AG08396 (cell line): ENCODE measurements around the gene IGFL4.

Experiments
- DNase-seq: peaks from one replicate; pipeline ENCODE4 v3.0.0; 2012; ENCODE audit warnings: low spot score, mixed read lengths

Gene IGFL4

GRCh38 chr19:46020819-46021125, 20.0 kb downstream of the IGFL4 start:
- DNase-seq = no peak

DNA sequence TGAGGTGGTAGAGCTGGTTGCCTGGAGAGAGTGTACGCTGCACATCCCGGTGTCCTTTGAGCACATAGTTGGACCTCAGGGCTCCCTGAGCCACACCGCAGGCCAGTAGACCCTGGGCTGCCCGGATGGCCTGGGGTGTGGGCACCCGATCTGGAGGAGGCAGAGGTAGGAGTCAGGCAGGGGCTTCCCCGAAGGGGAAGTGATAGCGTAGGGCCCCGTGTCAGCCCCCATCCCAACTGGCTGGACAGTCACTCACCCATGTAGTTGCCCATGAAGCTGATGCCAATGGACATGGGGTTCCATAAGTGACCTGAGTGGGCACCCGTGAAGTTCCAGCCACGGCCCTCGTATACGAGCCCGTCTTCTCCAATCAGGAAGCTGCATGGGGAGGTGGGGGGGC, 21.5 kb downstream of the IGFL4 start:
- DNase-seq = no peak

- DNase-seq = no peak
These were observed 22.0 kb downstream of the IGFL4 start for GRCh38 chr19:46018729-46019251.

DNA sequence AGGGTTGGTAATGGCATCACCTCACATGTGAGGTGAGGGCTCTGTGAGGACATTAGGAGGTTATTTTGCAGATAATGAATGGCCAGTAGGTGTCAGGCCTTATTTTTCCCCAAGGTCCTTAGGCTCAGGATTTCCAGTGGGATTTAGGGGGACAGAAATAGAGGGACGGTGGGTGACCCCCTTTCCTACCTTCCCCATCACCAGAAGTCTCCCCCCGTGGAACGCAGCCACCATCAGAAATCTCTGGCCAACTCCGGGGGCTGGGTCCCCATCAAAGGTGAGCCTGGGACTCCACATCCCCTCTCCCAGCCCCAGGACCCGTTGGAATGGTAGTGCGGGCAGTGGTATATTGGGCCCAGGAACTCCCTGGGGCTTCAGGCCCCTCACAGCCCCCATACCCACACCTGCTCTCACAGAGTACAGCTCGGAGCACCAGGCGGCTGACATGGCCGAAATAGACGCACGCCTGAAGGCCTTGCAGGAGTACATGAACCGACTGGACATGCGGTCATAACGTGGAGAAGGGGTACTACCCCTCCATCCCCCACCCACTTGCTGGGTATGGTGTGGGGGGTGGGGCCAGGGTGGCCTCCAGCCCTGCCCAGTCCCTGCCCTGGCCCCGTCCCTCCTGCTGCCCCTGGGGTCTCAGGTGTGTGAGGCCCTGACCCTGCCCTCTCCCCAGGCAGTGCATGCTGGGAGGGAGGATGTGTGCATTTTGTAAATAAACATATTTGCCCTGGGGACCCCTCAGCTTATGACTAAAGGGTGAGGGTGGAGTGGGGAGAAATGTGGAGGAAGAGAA, 22.7 kb downstream of the IGFL4 start:
- no peak for DNase-seq

GRCh38 chr19:46017095-46017429, 23.7 kb downstream of the IGFL4 start:
- no peak for DNase-seq

- DNase-seq = peak; percentile 95
These were observed 24.2 kb downstream of the IGFL4 start for GRCh38 chr19:46016426-46017094.

DNA sequence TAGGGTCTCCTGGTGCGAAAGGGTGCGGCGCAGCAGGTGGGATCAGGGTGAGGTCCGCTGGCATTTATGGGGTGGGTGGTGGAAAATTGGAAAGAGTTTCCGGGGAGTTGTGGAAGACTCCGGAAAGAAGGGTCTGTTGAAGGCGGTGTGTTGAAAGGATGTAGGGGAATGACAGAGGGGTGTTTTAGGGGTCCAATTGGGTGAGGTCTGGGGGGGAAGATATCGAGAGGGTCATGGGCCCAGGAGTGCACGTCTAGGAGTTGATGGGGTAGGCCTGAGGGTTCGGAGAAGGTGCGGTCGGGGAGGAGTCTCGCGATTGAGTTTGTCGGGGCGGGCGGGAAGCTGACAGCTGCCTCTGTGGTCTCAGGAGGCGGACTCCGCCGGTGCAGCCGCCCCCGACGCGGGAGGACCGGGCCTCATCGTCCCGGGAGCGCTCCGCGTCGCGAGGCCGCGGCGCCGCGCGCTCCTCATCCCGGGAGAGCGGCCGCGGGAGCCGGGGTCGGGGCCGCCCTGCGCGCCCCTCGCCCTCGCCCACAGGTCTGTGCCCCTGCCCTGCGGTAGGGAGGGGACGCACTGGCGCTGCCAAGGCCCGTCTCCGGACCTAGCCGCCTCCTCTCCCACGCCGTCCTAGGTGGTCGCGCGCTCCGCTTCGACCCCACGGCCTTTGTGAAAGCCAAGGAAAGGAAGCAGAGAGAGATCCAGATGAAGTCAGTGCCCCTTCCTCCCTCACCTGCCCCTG, 24.9 kb downstream of the IGFL4 start:
- DNase-seq = no peak

- peak; percentile 48 for DNase-seq
These were observed 25.7 kb downstream of the IGFL4 start for GRCh38 chr19:46014941-46015686.

DNA sequence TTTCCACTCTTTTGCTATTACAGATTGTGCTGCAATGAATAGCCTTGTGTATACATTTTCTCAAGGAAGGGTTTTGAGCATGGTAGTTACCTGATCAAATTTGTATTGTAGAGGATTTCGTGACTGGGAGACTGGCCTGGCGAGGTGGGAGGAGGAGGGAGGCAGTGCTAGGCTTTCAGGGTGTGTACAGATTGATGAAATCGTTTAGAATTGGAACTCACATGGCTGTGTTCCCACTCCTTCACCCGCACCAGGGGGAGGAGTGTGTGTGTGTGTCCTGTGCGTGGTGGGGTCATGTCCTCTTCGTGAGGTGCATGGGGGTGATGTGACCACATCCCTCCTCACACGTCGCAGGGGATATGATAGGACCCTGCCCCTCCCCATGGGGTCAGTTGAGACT, 26.3 kb downstream of the IGFL4 start:
- no peak for DNase-seq

DNA sequence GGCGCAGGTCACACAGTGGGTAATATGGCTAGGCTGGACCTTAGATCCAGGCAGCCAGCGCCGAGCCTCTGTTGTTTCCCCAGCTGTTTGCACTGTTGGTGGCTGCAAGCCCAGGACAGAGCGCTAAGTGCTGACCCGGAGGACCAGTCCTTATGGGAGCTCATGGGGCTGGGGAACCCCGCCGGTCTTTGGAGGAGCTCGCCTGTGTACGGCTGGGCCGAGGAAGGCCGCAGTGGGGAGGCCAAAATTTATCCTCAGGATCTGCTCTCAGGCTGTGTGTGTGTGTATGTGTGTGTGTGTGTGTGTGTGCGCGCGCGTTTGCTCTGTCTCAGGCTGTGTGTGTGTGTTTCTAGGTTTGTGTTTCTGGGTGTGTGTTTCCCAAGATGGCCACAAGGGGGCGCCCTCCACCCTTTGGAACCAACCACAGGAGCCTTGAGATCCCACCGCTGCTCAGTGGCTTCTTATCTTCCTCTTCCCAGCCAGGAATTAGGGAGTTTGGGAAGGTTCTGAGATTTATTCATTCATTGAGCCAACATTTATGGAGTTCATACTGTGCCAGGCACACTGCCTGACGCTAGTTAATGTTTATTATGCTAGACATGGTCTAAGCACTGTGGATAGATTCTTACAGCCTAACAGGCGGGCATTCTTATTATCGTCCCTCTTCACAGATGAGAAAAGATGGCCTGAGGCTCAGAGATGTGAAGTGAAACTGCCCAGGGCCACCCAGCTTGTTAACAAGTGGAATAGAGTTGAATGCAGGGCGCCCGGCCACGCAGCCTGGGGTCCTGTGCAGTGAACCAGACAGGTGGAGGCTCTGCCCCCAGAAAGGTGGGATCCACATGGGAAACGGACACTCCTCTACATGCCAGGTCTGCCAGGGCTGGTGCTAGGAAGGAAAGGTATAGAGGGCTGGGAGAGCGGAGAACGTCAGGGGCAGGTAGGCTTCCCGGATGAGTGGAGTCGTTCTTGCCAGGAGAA, 31.0 kb downstream of the IGFL4 start:
- DNase-seq = peak; percentile 81

- no peak for DNase-seq
These were observed 34.4 kb downstream of the IGFL4 start for GRCh38 chr19:46006411-46006810.

DNA sequence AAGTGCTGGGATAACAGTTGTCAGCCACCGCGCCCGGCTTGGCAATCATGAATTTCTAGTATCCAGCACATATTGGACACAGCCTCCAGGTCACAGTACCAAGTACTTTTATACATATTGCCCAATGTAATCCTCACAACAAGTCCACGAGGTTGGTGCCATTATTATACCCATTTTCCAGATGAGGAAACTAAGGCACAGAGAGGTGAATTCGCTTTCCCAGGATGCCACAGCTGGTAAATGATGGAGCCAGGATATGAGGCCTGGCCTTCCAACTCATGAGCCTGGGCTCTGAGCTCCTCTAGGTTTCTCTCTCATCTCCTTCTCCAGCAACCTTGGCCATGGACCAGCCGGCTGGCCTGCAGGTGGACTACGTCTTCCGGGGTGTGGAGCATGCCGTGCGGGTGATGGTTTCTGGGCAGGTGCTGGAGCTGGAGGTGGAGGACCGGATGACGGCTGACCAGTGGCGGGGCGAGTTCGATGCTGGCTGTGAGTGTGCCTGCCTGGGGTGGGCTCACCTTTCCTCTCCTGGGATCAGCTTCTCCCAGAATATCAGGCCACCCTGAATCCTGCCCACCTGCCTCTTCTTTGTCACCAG, 38.0 kb downstream of the IGFL4 start:
- no peak for DNase-seq

GRCh38 chr19:46000491-46001246, 40.1 kb downstream of the IGFL4 start:
- no peak for DNase-seq

GRCh38 chr19:45999653-46000121, 41.1 kb downstream of the IGFL4 start:
- peak; percentile 57 for DNase-seq

- DNase-seq = no peak
These were observed 42.0 kb downstream of the IGFL4 start for GRCh38 chr19:45998834-45999233.

GRCh38 chr19:45996933-45997332, 43.9 kb downstream of the IGFL4 start:
- no peak for DNase-seq

DNA sequence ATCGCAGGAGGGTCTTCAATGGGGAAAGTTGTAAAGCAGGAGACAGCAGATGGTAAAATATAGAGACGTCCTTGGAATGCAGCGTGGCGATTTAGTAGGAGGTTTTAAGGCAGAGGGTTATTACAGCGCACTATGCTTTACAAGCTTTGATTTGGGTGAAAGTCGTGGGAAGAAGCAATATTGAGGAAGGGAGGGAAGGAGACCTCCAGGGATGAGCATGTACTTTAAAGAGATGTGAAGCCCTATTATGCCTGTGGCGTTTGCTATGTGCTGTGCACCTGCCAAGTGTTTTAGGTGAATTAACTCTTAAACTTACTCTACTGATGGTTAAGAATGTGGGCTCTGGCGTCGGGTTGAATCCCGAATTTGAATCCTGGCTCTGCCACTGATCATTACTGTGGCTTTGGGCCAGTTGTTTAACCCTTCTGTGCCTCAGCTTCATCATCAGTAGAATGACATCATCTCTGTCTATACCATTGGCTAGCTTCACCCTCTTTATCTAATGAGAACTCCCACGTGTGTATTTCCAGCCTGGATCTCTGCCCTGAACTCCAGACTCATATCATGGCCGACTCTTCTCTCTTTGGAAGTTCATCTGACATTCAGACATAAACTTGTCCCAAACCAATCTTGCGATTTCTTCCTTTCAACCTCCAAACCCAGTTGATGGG, 45.0 kb downstream of the IGFL4 start:
- DNase-seq = no peak

GRCh38 chr19:45994998-45995714, 45.6 kb downstream of the IGFL4 start, which contains the start of gene CCDC61:
Gene CCDC61 (plus strand): TSS chr19:45995467. CDS start chr19:46003019, 7,552 bp downstream.
- DNase-seq = peak; percentile 99
